Measurements from ENCODE around the gene IRF2BP2.

IRF2BP2 gene

GRCh38 chr1:234583755-234584419 is 26.1 kb downstream of the IRF2BP2 start:
- Histone ChIP-seq H3K4me3 (ENCODE audit: low read depth, low read length) (no peak overlapping the region), H3K27ac (no peak overlapping the region), H3K36me3 (no peaks in the 10 kb centered on the region), H3K9me3 (ENCODE audit: severe bottlenecking) (peaks cover 2% of the 10 kb centered on the region), H3K27me3 (ENCODE audit: insufficient read depth, low read depth, severe bottlenecking) (no peaks in the 10 kb centered on the region)
- no peak for TF ChIP-seq CTCF (IDR thresholded peaks at IDR 0.05; ENCODE audit: low read depth, low read length)
- no peak for DNase-seq

- Histone ChIP-seq H3K36me3 (no peaks in the 10 kb centered on the region), H3K4me3 (ENCODE audit: low read depth, low read length) (no peak overlapping the region), H3K27ac (no peak overlapping the region), H3K27me3 (ENCODE audit: insufficient read depth, low read depth, severe bottlenecking) (no peaks in the 10 kb centered on the region), H3K9me3 (ENCODE audit: severe bottlenecking) (peaks cover 2% of the 10 kb centered on the region)
- DNase-seq = no peak
- no peak for TF ChIP-seq CTCF (IDR thresholded peaks at IDR 0.05; ENCODE audit: low read depth, low read length)
Measured at GRCh38 chr1:234582681-234583301, 27.2 kb downstream of the IRF2BP2 start.

- H3K36me3 ChIP-seq = no peaks in the 10 kb centered on the region
- TF ChIP-seq CTCF (IDR thresholded peaks at IDR 0.05; ENCODE audit: low read depth, low read length) = no peak
- H3K27ac ChIP-seq = no peak overlapping the region
- no peaks in the 10 kb centered on the region for H3K27me3 ChIP-seq (ENCODE audit: insufficient read depth, low read depth, severe bottlenecking)
- DNase-seq = no peak
- H3K4me3 ChIP-seq (ENCODE audit: low read depth, low read length) = no peak overlapping the region
- peaks cover 2% of the 10 kb centered on the region for H3K9me3 ChIP-seq (ENCODE audit: severe bottlenecking)
Measured at GRCh38 chr1:234582186-234582585, 27.8 kb downstream of the IRF2BP2 start.

GRCh38 chr1:234581063-234581714 is 28.8 kb downstream of the IRF2BP2 start:
- no peak overlapping the region for H3K27ac ChIP-seq
- no peaks in the 10 kb centered on the region for H3K27me3 ChIP-seq (ENCODE audit: insufficient read depth, low read depth, severe bottlenecking)
- no peak for DNase-seq
- no peak overlapping the region for H3K4me3 ChIP-seq (ENCODE audit: low read depth, low read length)
- no peak for TF ChIP-seq CTCF (IDR thresholded peaks at IDR 0.05; ENCODE audit: low read depth, low read length)
- H3K36me3 ChIP-seq = no peaks in the 10 kb centered on the region
- H3K9me3 ChIP-seq (ENCODE audit: severe bottlenecking) = peaks cover 2% of the 10 kb centered on the region

- Histone ChIP-seq H3K27me3 (ENCODE audit: insufficient read depth, low read depth, severe bottlenecking) (no peaks in the 10 kb centered on the region), H3K27ac (no peak overlapping the region), H3K36me3 (no peaks in the 10 kb centered on the region), H3K4me3 (ENCODE audit: low read depth, low read length) (no peak overlapping the region), H3K9me3 (ENCODE audit: severe bottlenecking) (peaks cover 2% of the 10 kb centered on the region)
- peak; percentile 42 for TF ChIP-seq CTCF (IDR thresholded peaks at IDR 0.05; ENCODE audit: low read depth, low read length)
- DNase-seq = peak; percentile 0
Measured at GRCh38 chr1:234579967-234580366, 30.0 kb downstream of the IRF2BP2 start.

Measured in WERI-Rb-1 (cell line).